Upper lobe of left lung (tissue), 6 donors: Measurements from ENCODE around the gene SIM1. TPM values are rescaled to one million over a fixed set of nuclear protein-coding genes. Genes with fewer than 3 reads are reported as not detected.

Source experiments
- ATAC-seq, 2 donors: fragments of 200-7000 bp; cut with Tn5 transposase; one replicate each; pipeline ENCODE4 v1.9.1; 2022; ENCODE audit warnings: mild to moderate bottlenecking in 2 of 2, moderate library complexity in 2 of 2; ENCODE audit not compliant: low FRiP score in 2 of 2
- DNase-seq, 2 donors: peaks; one replicate each; pipeline ENCODE4 v3.0.0-alpha.2; 2019 to 2020
- H3K27ac ChIP-seq, 4 donors: fragments of 200-600 bp; sonication (generic); one replicate each; pipeline ENCODE4 v1.5.1; 2016 to 2019
- H3K27me3 ChIP-seq, 4 donors: fragments of 200-600 bp; sonication (generic); one replicate each; pipeline ENCODE4 v1.5.1; 2017 to 2019
- H3K36me3 ChIP-seq, 4 donors: fragments of 200-600 bp; sonication (generic); one replicate each; pipeline ENCODE4 v1.5.1; 2016 to 2019
- H3K4me1 ChIP-seq, 4 donors: fragments of 200-600 bp; sonication (generic); one replicate each; pipeline ENCODE4 v1.5.1; 2018 to 2019
- H3K4me3 ChIP-seq, 4 donors: fragments of 200-600 bp; sonication (generic); one replicate each; pipeline ENCODE4 v1.5.1; 2017 to 2019; ENCODE audit warnings: mild to moderate bottlenecking in 2 of 4, moderate library complexity in 1 of 4
- H3K9me3 ChIP-seq, 4 donors: fragments of 200-600 bp; sonication (generic); one replicate each; pipeline ENCODE4 v1.5.1; 2018 to 2019
- CTCF ChIP-seq, 6 experiments: fragments of 450-650 bp in 4 of 6; fragments of 200-600 bp in 2 of 6; sonication (generic) in 2 of 6; IDR thresholded peaks; one replicate each; pipeline ENCODE4 v1.5.1; 2016 to 2019; ENCODE audit warnings: antibody characterized with exemption in 6 of 6
- EP300 ChIP-seq, 4 donors: sonication (generic); formaldehyde crosslinking; IDR thresholded peaks; one replicate each; pipeline ENCODE4 v1.5.1; 2017; ENCODE audit warnings: antibody characterized with exemption in 4 of 4, control low read depth in 2 of 4
- POLR2A ChIP-seq, 4 donors: fragments of 450-650 bp; IDR thresholded peaks; one replicate each; pipeline ENCODE4 v1.5.1; 2016 to 2017; ENCODE audit warnings: antibody characterized with exemption in 4 of 4, mild to moderate bottlenecking in 2 of 4
- POLR2AphosphoS5 ChIP-seq, 2 donors: sonication (generic); formaldehyde crosslinking; IDR thresholded peaks; one replicate each; pipeline ENCODE4 v1.5.1; 2017; ENCODE audit warnings: antibody characterized with exemption in 2 of 2
- WGBS, 2 donors: methylation state at CpG; one replicate each; pipeline ENCODE4 v1.1.5; 2017 to 2018; 5-methylcytosine and 5-hydroxymethylcytosine counted together
- total RNA-seq, 6 donors: library from RNA; depleted of rRNA in 4 of 6; stranded (reverse); fragments of >200 nt in 4 of 6; gene quantifications; one replicate each; pipeline versions ENCODE4 v1.1.0 to v1.2.1, GENCODE V29; 2016 to 2021
- donor health status: DM: no; HTN: no; CAD: no; lungs with moderate emphysema.
- donor health status: DM: no; HTN: yes; CAD: no; lungs with severe emphysema.

Gene SIM1
- total RNA-seq, 6 donors from 2014 or later, result not detected

GRCh38 chr6:100490065-100490464 is 25.3 kb upstream of the SIM1 start:
- H3K27ac ChIP-seq, result no peak overlapping the region
- no peaks in the 10 kb centered on the region for H3K4me1 ChIP-seq
- DNase-seq (no peak), ATAC-seq (no peak)
- H3K9me3 ChIP-seq, result no peaks in the 10 kb centered on the region
- WGBS, 2 donors, result 94 to 100% methylated on average over 2 of the region's 2 CpGs
- no peaks in the 10 kb centered on the region for H3K36me3 ChIP-seq
- no peak overlapping the region for H3K4me3 ChIP-seq
- H3K27me3 ChIP-seq, result no peaks in the 10 kb centered on the region
- TF ChIP-seq POLR2AphosphoS5 (IDR thresholded peaks at IDR 0.05) (no peak), CTCF (IDR thresholded peaks at IDR 0.05) (no peak), POLR2A (IDR thresholded peaks at IDR 0.05) (no peak), EP300 (IDR thresholded peaks at IDR 0.05) (no peak)

GRCh38 chr6:100488244-100488643 is 23.5 kb upstream of the SIM1 start:
- Histone ChIP-seq H3K27ac (no peak overlapping the region), H3K9me3 (no peaks in the 10 kb centered on the region), H3K4me3 (no peak overlapping the region), H3K4me1 (no peaks in the 10 kb centered on the region), H3K36me3 (no peaks in the 10 kb centered on the region), H3K27me3 (no peaks in the 10 kb centered on the region)
- no peak for DNase-seq
- ATAC-seq, result no peak
- no peak for TF ChIP-seq EP300 (IDR thresholded peaks at IDR 0.05)
- TF ChIP-seq POLR2A (IDR thresholded peaks at IDR 0.05), result no peak
- TF ChIP-seq CTCF (IDR thresholded peaks at IDR 0.05), result no peak
- no peak for TF ChIP-seq POLR2AphosphoS5 (IDR thresholded peaks at IDR 0.05)
- WGBS, 2 donors, result 71 to 86% methylated on average over 5 of the region's 5 CpGs

GRCh38 chr6:100487638-100488037 is 22.9 kb upstream of the SIM1 start:
- Histone ChIP-seq H3K27ac (no peak overlapping the region), H3K4me3 (no peak overlapping the region), H3K4me1 (no peaks in the 10 kb centered on the region), H3K9me3 (no peaks in the 10 kb centered on the region), H3K36me3 (no peaks in the 10 kb centered on the region), H3K27me3 (no peaks in the 10 kb centered on the region)
- no peak for DNase-seq
- no peak for ATAC-seq
- TF ChIP-seq POLR2AphosphoS5 (IDR thresholded peaks at IDR 0.05), result no peak
- TF ChIP-seq EP300 (IDR thresholded peaks at IDR 0.05), result no peak
- WGBS, 2 donors, result 53 to 74% methylated on average over 2 of the region's 2 CpGs

- H3K9me3 ChIP-seq, result no peaks in the 10 kb centered on the region
- TF ChIP-seq CTCF (IDR thresholded peaks at IDR 0.05), result no peak
- no peak for TF ChIP-seq POLR2A (IDR thresholded peaks at IDR 0.05)
- no peak for TF ChIP-seq EP300 (IDR thresholded peaks at IDR 0.05)
- TF ChIP-seq POLR2AphosphoS5 (IDR thresholded peaks at IDR 0.05), result no peak
- H3K27ac ChIP-seq, result no peak overlapping the region
- ATAC-seq (no peak), DNase-seq (no peak)
- H3K4me3 ChIP-seq, result no peak overlapping the region
- H3K36me3 ChIP-seq, result no peaks in the 10 kb centered on the region
- H3K4me1 ChIP-seq, result no peaks in the 10 kb centered on the region
- no peaks in the 10 kb centered on the region for H3K27me3 ChIP-seq
Measured at GRCh38 chr6:100485268-100485667, 20.5 kb upstream of the SIM1 start.

- WGBS, 2 donors, result 75 to 80% methylated on average over 5 of the region's 5 CpGs
- Histone ChIP-seq H3K27ac (no peak overlapping the region), H3K4me3 (no peak overlapping the region), H3K4me1 (no peaks in the 10 kb centered on the region), H3K27me3 (no peaks in the 10 kb centered on the region), H3K36me3 (no peaks in the 10 kb centered on the region), H3K9me3 (no peaks in the 10 kb centered on the region)
- no peak for DNase-seq
- no peak for TF ChIP-seq EP300 (IDR thresholded peaks at IDR 0.05)
- TF ChIP-seq CTCF (IDR thresholded peaks at IDR 0.05), result no peak
- no peak for TF ChIP-seq POLR2AphosphoS5 (IDR thresholded peaks at IDR 0.05)
- no peak for TF ChIP-seq POLR2A (IDR thresholded peaks at IDR 0.05)
- ATAC-seq, result no peak
Measured at GRCh38 chr6:100484474-100484873, 19.8 kb upstream of the SIM1 start.
